ENCODE measurements around the gene SORT1.
"Not testable (repeated sequence)": the region's sequence is repeated elsewhere in the genome, so short reads cannot be mapped to it uniquely, and the experiment has no call there.

Gene SORT1

GRCh38 chr1:109396871-109397580, 692 bp downstream of the SORT1 start:
- DNase-seq = no peak

GRCh38 chr1:109396513-109396839, 1.2 kb downstream of the SORT1 start:
- no peak for DNase-seq

- peak; percentile 73 to 80 for DNase-seq
Observed at GRCh38 chr1:109395602-109396512, 1.9 kb downstream of the SORT1 start.

- DNase-seq = not testable (repeated sequence)
Observed at GRCh38 chr1:109395282-109395599, 2.5 kb downstream of the SORT1 start.

- no peak for DNase-seq
Observed at GRCh38 chr1:109394591-109395281, 3.0 kb downstream of the SORT1 start.

- no peak for DNase-seq
Observed at GRCh38 chr1:109393617-109394233, 4.0 kb downstream of the SORT1 start.

- peak; percentile 29 to 46 for DNase-seq
Observed at GRCh38 chr1:109392788-109393616, 4.7 kb downstream of the SORT1 start.

GRCh38 chr1:109392037-109392787, 5.5 kb downstream of the SORT1 start:
- no peak for DNase-seq

GRCh38 chr1:109391626-109392025, 6.1 kb downstream of the SORT1 start:
- DNase-seq = no peak

- no peak for DNase-seq
Observed at GRCh38 chr1:109391157-109391556, 6.6 kb downstream of the SORT1 start.

- DNase-seq = no peak
Observed at GRCh38 chr1:109389638-109390341, 7.9 kb downstream of the SORT1 start.

GRCh38 chr1:109388884-109389637, 8.7 kb downstream of the SORT1 start:
- no peak for DNase-seq

GRCh38 chr1:109388208-109388711, 9.5 kb downstream of the SORT1 start:
- no peak for DNase-seq

- DNase-seq = no peak
Observed at GRCh38 chr1:109386054-109386717, 11.5 kb downstream of the SORT1 start.

- no peak for DNase-seq
Observed at GRCh38 chr1:109385417-109385816, 12.3 kb downstream of the SORT1 start.

GRCh38 chr1:109383854-109384253, 13.9 kb downstream of the SORT1 start:
- no peak for DNase-seq

GRCh38 chr1:109383087-109383779, 14.5 kb downstream of the SORT1 start:
- no peak for DNase-seq

GRCh38 chr1:109381573-109381972, 16.1 kb downstream of the SORT1 start:
- DNase-seq = no peak

- DNase-seq = no peak
Observed at GRCh38 chr1:109379907-109380306, 17.8 kb downstream of the SORT1 start.

Data from Kasumi-1 (cell line).